ENCODE measurements around the gene SLC22A6. TPM values are rescaled to one million over a fixed set of nuclear protein-coding genes. Genes with fewer than 3 reads are reported as not detected.

Gene SLC22A6
- not detected for total RNA-seq
- long read RNA-seq, partial matches to known transcripts = 0 of 1 reads
- long read RNA-seq, other reads (novel, unspliced or antisense) = 1 of 1 reads

GRCh38 chr11:62984451-62984991, at the start of gene SLC22A6:
Gene SLC22A6, minus strand, starts transcription at chr11:62984967. Its CDS starts 277 bp downstream, at chr11:62984690.
- ATAC-seq (no peak), DNase-seq (no peak)
- TF ChIP-seq, protein P1, sequence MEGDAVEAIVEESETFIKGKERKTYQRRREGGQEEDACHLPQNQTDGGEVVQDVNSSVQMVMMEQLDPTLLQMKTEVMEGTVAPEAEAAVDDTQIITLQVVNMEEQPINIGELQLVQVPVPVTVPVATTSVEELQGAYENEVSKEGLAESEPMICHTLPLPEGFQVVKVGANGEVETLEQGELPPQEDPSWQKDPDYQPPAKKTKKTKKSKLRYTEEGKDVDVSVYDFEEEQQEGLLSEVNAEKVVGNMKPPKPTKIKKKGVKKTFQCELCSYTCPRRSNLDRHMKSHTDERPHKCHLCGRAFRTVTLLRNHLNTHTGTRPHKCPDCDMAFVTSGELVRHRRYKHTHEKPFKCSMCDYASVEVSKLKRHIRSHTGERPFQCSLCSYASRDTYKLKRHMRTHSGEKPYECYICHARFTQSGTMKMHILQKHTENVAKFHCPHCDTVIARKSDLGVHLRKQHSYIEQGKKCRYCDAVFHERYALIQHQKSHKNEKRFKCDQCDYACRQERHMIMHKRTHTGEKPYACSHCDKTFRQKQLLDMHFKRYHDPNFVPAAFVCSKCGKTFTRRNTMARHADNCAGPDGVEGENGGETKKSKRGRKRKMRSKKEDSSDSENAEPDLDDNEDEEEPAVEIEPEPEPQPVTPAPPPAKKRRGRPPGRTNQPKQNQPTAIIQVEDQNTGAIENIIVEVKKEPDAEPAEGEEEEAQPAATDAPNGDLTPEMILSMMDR (IDR thresholded peaks at IDR 0.05) = no peak
- Histone ChIP-seq H3K4me1 (no peaks in the 10 kb centered on the region), H3K4me3 (no peak within 1 kb of the TSS), H3K27ac (no peak within 1 kb of the TSS), H3K9me3 (no peaks in the 10 kb centered on the region), H3K36me3 (no peaks in the 10 kb centered on the region), H3K27me3 (ENCODE audit: low read depth) (no peaks in the 10 kb centered on the region)
- intact Hi-C loops (cut with DNase I) = no loop called here

- Histone ChIP-seq H3K9me3 (no peaks in the 10 kb centered on the region), H3K27ac (no peak overlapping the region), H3K4me3 (no peak overlapping the region), H3K4me1 (peaks cover 4% of the 10 kb centered on the region), H3K36me3 (no peaks in the 10 kb centered on the region), H3K27me3 (ENCODE audit: low read depth) (no peaks in the 10 kb centered on the region)
- TF ChIP-seq, protein P1 (IDR thresholded peaks at IDR 0.05) = no peak
- intact Hi-C loops (cut with DNase I) = no loop called here
- DNase-seq (no peak), ATAC-seq (peak; percentile 43 to 60)
Measured at GRCh38 chr11:63032457-63032856, 47.7 kb upstream of the SLC22A6 start.

GRCh38 chr11:63023841-63024648, 39.3 kb upstream of the SLC22A6 start:
- Histone ChIP-seq H3K4me3 (no peak overlapping the region), H3K27me3 (ENCODE audit: low read depth) (peaks cover 5% of the 10 kb centered on the region), H3K9me3 (no peaks in the 10 kb centered on the region), H3K36me3 (no peaks in the 10 kb centered on the region), H3K27ac (peak overlapping the region; percentile 37), H3K4me1 (no peaks in the 10 kb centered on the region)
- DNase-seq (peak; percentile 91), ATAC-seq (peak; percentile 94 to 96)
- TF ChIP-seq, protein P1 (IDR thresholded peaks at IDR 0.05) = peak; percentile 100
- intact Hi-C loops (cut with DNase I) = loop anchor here (5.0 kb wide), 1 partner anchor 117 kb away; no protein-coding TSS in a partner anchor

- H3K4me1 ChIP-seq = no peaks in the 10 kb centered on the region
- peak overlapping the region; percentile 37 for H3K27ac ChIP-seq
- H3K36me3 ChIP-seq = no peaks in the 10 kb centered on the region
- H3K9me3 ChIP-seq = no peaks in the 10 kb centered on the region
- peaks cover 5% of the 10 kb centered on the region for H3K27me3 ChIP-seq (ENCODE audit: low read depth)
- no peak overlapping the region for H3K4me3 ChIP-seq
- no peak for ATAC-seq
- TF ChIP-seq, protein P1 (IDR thresholded peaks at IDR 0.05) = no peak
- DNase-seq = no peak
- intact Hi-C loops (cut with DNase I) = loop anchor here (5.0 kb wide), 1 partner anchor 116 kb away; no protein-coding TSS in a partner anchor
Measured at GRCh38 chr11:63023222-63023814, 38.6 kb upstream of the SLC22A6 start.

DNA sequence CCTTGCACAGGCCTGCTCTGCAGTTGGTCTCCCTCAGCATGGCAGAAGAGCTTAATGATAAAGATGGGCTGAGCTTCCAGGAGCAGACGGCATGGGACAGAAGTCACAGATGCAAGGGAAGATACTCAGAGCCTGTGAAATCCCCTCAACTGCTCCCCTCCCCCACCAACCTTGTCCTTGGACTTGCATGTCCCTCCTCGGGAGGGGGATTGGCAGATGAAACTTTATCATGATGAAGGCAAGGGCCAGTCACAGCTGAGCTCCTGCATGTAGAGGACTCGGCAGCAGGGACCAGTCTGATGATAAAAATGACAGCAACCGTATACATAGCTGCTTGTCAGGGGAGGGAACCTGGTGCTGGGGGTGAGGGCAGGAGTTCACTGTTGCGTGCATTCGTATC, 37.7 kb upstream of the SLC22A6 start:
- no peak for DNase-seq
- no peak overlapping the region for H3K4me3 ChIP-seq
- H3K9me3 ChIP-seq = no peaks in the 10 kb centered on the region
- intact Hi-C loops (cut with DNase I) = loop anchor here (5.0 kb wide), 1 partner anchor 115 kb away; no protein-coding TSS in a partner anchor
- peaks cover 2% of the 10 kb centered on the region for H3K4me1 ChIP-seq
- no peak for ATAC-seq
- H3K27me3 ChIP-seq (ENCODE audit: low read depth) = peaks cover 5% of the 10 kb centered on the region
- no peaks in the 10 kb centered on the region for H3K36me3 ChIP-seq
- TF ChIP-seq, protein P1 (IDR thresholded peaks at IDR 0.05) = no peak
- no peak overlapping the region for H3K27ac ChIP-seq
